ENCODE results near the gene ASPHD1. TPM values are rescaled to one million over a fixed set of nuclear protein-coding genes. Genes with fewer than 3 reads are reported as not detected.

The ASPHD1 gene
- polyA plus RNA-seq, 1 of the 3 experiments (the other 2 are of a cell fraction): 35.1 TPM

DNA sequence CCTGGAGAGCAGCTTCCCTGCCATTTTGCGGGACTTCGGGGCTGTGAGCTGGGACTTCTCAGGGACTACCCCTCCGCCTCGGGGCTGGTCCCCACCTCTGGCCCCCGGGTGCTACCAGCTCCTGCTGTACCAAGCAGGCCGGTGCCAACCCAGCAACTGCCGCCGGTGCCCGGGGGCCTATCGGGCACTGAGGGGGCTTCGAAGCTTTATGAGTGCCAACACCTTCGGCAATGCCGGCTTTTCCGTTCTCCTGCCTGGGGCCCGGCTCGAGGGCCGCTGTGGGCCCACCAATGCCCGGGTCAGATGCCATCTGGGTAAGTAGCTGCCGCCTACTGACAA is 1.3 kb downstream of the ASPHD1 start:
- H3K27ac ChIP-seq (ENCODE audit: low read depth in 2 of 2, low read length in 1 of 2): peak overlapping the region; percentile 90 to 94
- H3K9ac ChIP-seq: peak overlapping the region; percentile 87
- peaks cover 15% of the 10 kb centered on the region for H3F3A ChIP-seq (replicated peaks; ENCODE audit: insufficient read depth)
- CTCF ChIA-PET: interaction anchor here (0.7 to 3.3 kb wide), 9 partner anchors 10 to 94 kb away, joined by 3 to 13 read pairs (median 4); partner anchors contain the start of genes PAGR1 and PRRT2
- peaks cover 0 to 20% of the 10 kb centered on the region in 2 experiments; a peak in 1 of 4 replicates for H3K4me1 ChIP-seq (ENCODE audit: control insufficient read depth in 1 of 2, insufficient read depth in 2 of 2, low read depth in 1 of 2, low read length in 1 of 2)
- 19% methylated on average over 6 of the region's 19 CpGs for WGBS (ENCODE audit: low lambda C conversion rate)
- no peaks in the 10 kb centered on the region for H3K27me3 ChIP-seq (ENCODE audit: insufficient read depth)
- H4K20me1 ChIP-seq (ENCODE audit: insufficient read depth): 0 out of 2 replicates have a peak, but pooled peaks cover 3% of the 10 kb centered on the region
- peak; percentile 59 for DNase-seq
- peaks cover 39% of the 10 kb centered on the region for H3K79me2 ChIP-seq (ENCODE audit: insufficient read depth)
- POLR2A ChIA-PET: interaction anchor here (0.6 to 3.2 kb wide), 7 partner anchors 10 to 207 kb away, joined by 3 to 12 read pairs (median 4); partner anchors contain the start of genes KCTD13, TAOK2 and TLCD3B
- no peaks in the 10 kb centered on the region for H3K9me3 ChIP-seq
- H3K4me2 ChIP-seq: peak overlapping the region; percentile 100
- peaks cover 3 to 4% of the 10 kb centered on the region in 2 experiments for H3K36me3 ChIP-seq (replicated peaks in 1 of 2; ENCODE audit: control insufficient read depth in 1 of 2, insufficient read depth in 2 of 2, low read length in 1 of 2)
- TF ChIP-seq, protein P1, sequence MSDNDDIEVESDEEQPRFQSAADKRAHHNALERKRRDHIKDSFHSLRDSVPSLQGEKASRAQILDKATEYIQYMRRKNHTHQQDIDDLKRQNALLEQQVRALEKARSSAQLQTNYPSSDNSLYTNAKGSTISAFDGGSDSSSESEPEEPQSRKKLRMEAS (IDR thresholded peaks at IDR 0.05; ENCODE audit: low read depth): no peak; the same call in 1 of the 2 replicates
- TF ChIP-seq YY1 (IDR thresholded peaks at IDR 0.05; ENCODE audit: low read depth): peak; percentile 53; the same call in 1 of the 2 replicates
- H3K9me2 ChIP-seq: no peaks in the 10 kb centered on the region
- H3K4me3 ChIP-seq (ENCODE audit: low read depth in 2 of 2, low read length in 1 of 2): peak overlapping the region; percentile 54 to 89
- H2AFZ ChIP-seq (ENCODE audit: low read depth): no peak overlapping the region

- H4K20me1 ChIP-seq (ENCODE audit: insufficient read depth): 0 out of 2 replicates have a peak, but pooled peaks cover 3% of the 10 kb centered on the region
- 95% methylated on average over 4 of the region's 4 CpGs for WGBS (ENCODE audit: low lambda C conversion rate)
- no peaks in the 10 kb centered on the region for H3K9me2 ChIP-seq
- H3K79me2 ChIP-seq (ENCODE audit: insufficient read depth): peaks cover 41% of the 10 kb centered on the region
- no peak overlapping the region for H2AFZ ChIP-seq (ENCODE audit: low read depth)
- no peak overlapping the region for H3K4me3 ChIP-seq (ENCODE audit: low read depth in 2 of 2, low read length in 1 of 2)
- no peak overlapping the region for H3K9ac ChIP-seq
- H3K27me3 ChIP-seq (ENCODE audit: insufficient read depth): no peaks in the 10 kb centered on the region
- DNase-seq: no peak
- TF ChIP-seq RXRA (IDR thresholded peaks at IDR 0.05; ENCODE audit: borderline replicate concordance, low read depth) (no peak), RAD21 (IDR thresholded peaks at IDR 0.05; ENCODE audit: low read length) (no peak), IRF3 (IDR thresholded peaks at IDR 0.05; ENCODE audit: low read depth, low read length) (no peak), FOXJ3 (CRISPR knock-in tag; IDR thresholded peaks at IDR 0.05) (no peak), TAF1 (IDR thresholded peaks at IDR 0.05; ENCODE audit: borderline replicate concordance, low read depth, low read length) (no peak), JUND (IDR thresholded peaks at IDR 0.05) (no peak), GABPA (IDR thresholded peaks at IDR 0.05; ENCODE audit: low read depth) (no peak), USF2 (IDR thresholded peaks at IDR 0.05; ENCODE audit: borderline replicate concordance, low read depth, low read length) (no peak), NRF1 (IDR thresholded peaks at IDR 0.05; ENCODE audit: low read depth, low read length) (no peak), MXI1 (IDR thresholded peaks at IDR 0.05; ENCODE audit: low read depth, low read length) (no peak), REST (IDR thresholded peaks at IDR 0.05; ENCODE audit: low read depth, low read length) (no peak), EP300 (IDR thresholded peaks at IDR 0.05; ENCODE audit: borderline replicate concordance in 1 of 2, low read depth in 1 of 2, low read length in 1 of 2) (no peak), CTCF (IDR thresholded peaks at IDR 0.05) (no peak), SIN3A (IDR thresholded peaks at IDR 0.05; ENCODE audit: borderline replicate concordance, low read depth, low read length) (no peak)
- H3K4me1 ChIP-seq (ENCODE audit: control insufficient read depth in 1 of 2, insufficient read depth in 2 of 2, low read depth in 1 of 2, low read length in 1 of 2): peaks cover 0 to 9% of the 10 kb centered on the region in 2 experiments; a peak in 1 of 4 replicates
- H3K4me2 ChIP-seq: no peak overlapping the region; the same call in 1 of the 2 replicates
- peaks cover 3 to 4% of the 10 kb centered on the region in 2 experiments for H3K36me3 ChIP-seq (replicated peaks in 1 of 2; ENCODE audit: control insufficient read depth in 1 of 2, insufficient read depth in 2 of 2, low read length in 1 of 2)
- ChIA-PET CTCF (no interaction called here), POLR2A (no interaction called here)
- H3K27ac ChIP-seq (ENCODE audit: low read depth in 2 of 2, low read length in 1 of 2): no peak overlapping the region
- H3K9me3 ChIP-seq: no peaks in the 10 kb centered on the region
- H3F3A ChIP-seq (replicated peaks; ENCODE audit: insufficient read depth): peaks cover 18% of the 10 kb centered on the region
Observed at GRCh38 chr16:29903590-29903989, 3.3 kb downstream of the ASPHD1 start.

Data from SK-N-SH (cell line).